HEK293 (cell line): ENCODE results near the gene ACTL6B.

ENCODE experiments used
- CTCF ChIP-seq: fragments of 450-650 bp; formaldehyde crosslinking; IDR thresholded peaks from 2 replicates; pipeline ENCODE4 v1.5.1; 2016; ENCODE audit warnings: missing biosample characterization, missing genetic modification characterization
- PATZ1 ChIP-seq: fragments of 450-650 bp; formaldehyde crosslinking; IDR thresholded peaks from 2 replicates; pipeline ENCODE4 v1.5.1; 2016; ENCODE audit warnings: missing biosample characterization, missing genetic modification characterization
- PBX3 ChIP-seq: sonication (generic); formaldehyde crosslinking; IDR thresholded peaks from 2 replicates; pipeline ENCODE4 v1.8.1; 2022; ENCODE audit warnings: mild to moderate bottlenecking, moderate library complexity, missing genetic modification reagents
- REST ChIP-seq: fragments of 450-650 bp; formaldehyde crosslinking; IDR thresholded peaks from 2 replicates; pipeline ENCODE4 v1.5.1; 2016; ENCODE audit warnings: missing biosample characterization, missing genetic modification characterization
- ZNF133 ChIP-seq: fragments of 450-650 bp; formaldehyde crosslinking; IDR thresholded peaks from 2 replicates; pipeline ENCODE4 v1.5.1; 2016; ENCODE audit warnings: missing biosample characterization, missing genetic modification characterization
- ZNF274 ChIP-seq, 2 experiments: fragments of 200-500 bp in 1 of 2; fragments of 450-650 bp in 1 of 2; sonication (Bioruptor generic) in 1 of 2; formaldehyde crosslinking in 1 of 2; IDR thresholded peaks; 2 replicates each; pipeline versions ENCODE4 v1.5.1 to v1.6.1; 2014 to 2016; ENCODE audit warnings: borderline replicate concordance in 1 of 2, inconsistent platforms in 1 of 2, low read length in 1 of 2, missing biosample characterization in 1 of 2, missing genetic modification characterization in 1 of 2
- ZNF354C ChIP-seq: fragments of 450-650 bp; formaldehyde crosslinking; IDR thresholded peaks from 2 replicates; pipeline ENCODE4 v1.5.1; 2016; ENCODE audit warnings: missing biosample characterization, missing genetic modification characterization, low read depth, borderline replicate concordance
- ZNF658 ChIP-seq: fragments of 450-650 bp; formaldehyde crosslinking; IDR thresholded peaks from 2 replicates; pipeline ENCODE4; 2016; ENCODE audit warnings: missing biosample characterization, missing genetic modification characterization
- ZNF664 ChIP-seq: fragments of 450-650 bp; formaldehyde crosslinking; IDR thresholded peaks from 2 replicates; pipeline ENCODE4 v1.5.1; 2016; ENCODE audit warnings: missing biosample characterization, missing genetic modification characterization
- ZNF707 ChIP-seq: fragments of 450-650 bp; formaldehyde crosslinking; IDR thresholded peaks from 2 replicates; pipeline ENCODE4 v1.5.1; 2016; ENCODE audit warnings: missing biosample characterization, missing genetic modification characterization
- ZNF792 ChIP-seq: fragments of 450-650 bp; formaldehyde crosslinking; IDR thresholded peaks from 2 replicates; pipeline ENCODE4 v1.5.1; 2016; ENCODE audit warnings: missing biosample characterization, missing genetic modification characterization

GRCh38 chr7:100600730-100601038 is 55.6 kb downstream of the ACTL6B start:
- TF ChIP-seq ZNF133 (no peak), REST (tag by site-specific recombination) (no peak), ZNF274 (IDR thresholded peaks at IDR 0.05; ENCODE audit: low read length) (no peak), ZNF274 (tag by site-specific recombination; IDR thresholded peaks at IDR 0.05; ENCODE audit: borderline replicate concordance) (no peak), PATZ1 (tag by site-specific recombination) (no peak), CTCF (tag by site-specific recombination) (no peak), ZNF792 (tag by site-specific recombination) (no peak), ZNF354C (tag by site-specific recombination) (no peak), ZNF658 (tag by site-specific recombination) (no peak), ZNF707 (no peak), ZNF664 (no peak), PBX3 (CRISPR knock-in tag) (no peak)
